IPS-20b (cell line): ENCODE measurements around the gene DCAF15.
"Not testable (repeated sequence)": the region's sequence is repeated elsewhere in the genome, so short reads cannot be mapped to it uniquely, and the experiment has no call there.

Experiments used
- H3K27ac ChIP-seq: one replicate; pipeline ENCODE4 v1.5.1; 2013; ENCODE audit warnings: low read length
- H3K27me3 ChIP-seq: 2 replicates; pipeline ENCODE4 v1.6.1; 2013; ENCODE audit warnings: mild to moderate bottlenecking, low read length, inconsistent platforms; ENCODE audit not compliant: insufficient read depth
- H3K36me3 ChIP-seq: 2 replicates; pipeline ENCODE4 v1.6.1; 2013; ENCODE audit warnings: low read depth, mild to moderate bottlenecking, inconsistent platforms, low read length, moderate library complexity; ENCODE audit not compliant: insufficient read depth
- H3K4me1 ChIP-seq: 2 replicates; pipeline ENCODE4 v1.6.1; 2013; ENCODE audit warnings: mild to moderate bottlenecking, control low read depth, inconsistent platforms, low read length, moderate library complexity; ENCODE audit not compliant: insufficient read depth
- H3K4me3 ChIP-seq: 2 replicates; pipeline ENCODE4 v1.5.1; 2013; ENCODE audit warnings: mild to moderate bottlenecking, low read length, inconsistent platforms
- H3K9ac ChIP-seq: 2 replicates; pipeline ENCODE4 v1.6.1; 2013; ENCODE audit warnings: low read depth, mild to moderate bottlenecking, inconsistent platforms, low read length, moderate library complexity
- H3K9me3 ChIP-seq: 2 replicates; pipeline ENCODE4 v1.6.1; 2013; ENCODE audit warnings: mild to moderate bottlenecking, low read depth, low read length, inconsistent platforms; ENCODE audit not compliant: insufficient read depth

The DCAF15 gene

GRCh38 chr19:13962699-13963602 lies 10.6 kb downstream of the DCAF15 start:
- Histone ChIP-seq H3K27me3 (no peaks in the 10 kb centered on the region), H3K9me3 (no peaks in the 10 kb centered on the region), H3K9ac (no peak overlapping the region), H3K4me3 (no peak overlapping the region), H3K27ac (no peak overlapping the region), H3K36me3 (peaks cover 53% of the 10 kb centered on the region), H3K4me1 (no peaks in the 10 kb centered on the region)

DNA sequence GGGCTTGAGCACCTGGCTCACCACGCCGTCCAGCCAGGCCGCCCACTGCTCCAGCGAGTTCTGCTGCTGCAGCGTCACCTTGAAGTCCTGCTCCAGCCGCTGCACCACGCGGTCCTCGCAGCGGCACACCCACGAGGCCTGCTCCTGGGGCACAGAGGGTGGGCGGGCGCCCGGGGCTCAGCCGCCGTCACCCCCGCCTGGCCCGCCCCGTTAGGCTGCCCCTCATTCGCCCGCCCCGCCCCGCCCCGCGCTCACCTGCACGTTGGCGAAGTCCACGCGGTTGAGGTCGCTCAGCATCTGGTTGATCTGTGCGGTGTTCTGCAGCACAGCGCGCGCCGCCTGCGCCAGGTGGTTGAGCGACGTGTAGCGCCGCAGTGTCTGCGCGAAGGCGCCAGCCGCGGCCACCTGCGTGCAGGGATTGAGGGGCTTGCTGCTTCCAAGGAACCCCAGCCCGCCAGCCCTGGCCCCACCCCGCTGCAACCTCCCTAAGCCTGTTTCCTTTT lies 11.3 kb downstream of the DCAF15 start:
- Histone ChIP-seq H3K36me3 (peaks cover 46% of the 10 kb centered on the region), H3K27ac (no peak overlapping the region), H3K4me1 (no peaks in the 10 kb centered on the region), H3K9ac (no peak overlapping the region), H3K27me3 (no peaks in the 10 kb centered on the region), H3K4me3 (no peak overlapping the region), H3K9me3 (no peaks in the 10 kb centered on the region)

DNA sequence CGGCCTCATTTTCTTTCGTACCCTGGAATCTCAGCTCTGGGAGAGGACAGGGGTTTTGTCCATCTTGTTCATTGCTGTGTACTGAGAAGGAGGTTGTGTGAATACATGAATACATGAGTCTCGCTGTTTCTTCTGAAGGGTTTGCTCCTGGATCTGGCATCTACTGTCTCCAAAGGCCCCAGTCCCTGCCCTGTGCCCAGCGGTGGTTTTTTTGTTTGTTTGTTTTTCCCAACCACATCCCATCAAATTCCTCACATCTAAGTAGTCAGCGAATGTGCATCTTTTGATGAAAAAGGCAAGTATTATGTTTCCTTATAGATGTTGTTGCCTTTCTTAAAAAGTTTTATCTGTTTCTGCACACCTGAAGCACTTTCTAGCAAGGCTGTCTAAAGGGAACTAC lies 12.5 kb downstream of the DCAF15 start:
- Histone ChIP-seq H3K27ac (no peak overlapping the region), H3K9me3 (no peaks in the 10 kb centered on the region), H3K36me3 (peaks cover 46% of the 10 kb centered on the region), H3K9ac (no peak overlapping the region), H3K27me3 (no peaks in the 10 kb centered on the region), H3K4me3 (no peak overlapping the region), H3K4me1 (no peaks in the 10 kb centered on the region)

- H3K4me1 ChIP-seq = no peaks in the 10 kb centered on the region
- peaks cover 43% of the 10 kb centered on the region for H3K36me3 ChIP-seq
- H3K27me3 ChIP-seq = no peaks in the 10 kb centered on the region
- H3K9me3 ChIP-seq = no peaks in the 10 kb centered on the region
- no peak overlapping the region for H3K9ac ChIP-seq
- no peak overlapping the region for H3K27ac ChIP-seq
- no peak overlapping the region for H3K4me3 ChIP-seq
Measured at GRCh38 chr19:13965377-13965896, 13.1 kb downstream of the DCAF15 start.

DNA sequence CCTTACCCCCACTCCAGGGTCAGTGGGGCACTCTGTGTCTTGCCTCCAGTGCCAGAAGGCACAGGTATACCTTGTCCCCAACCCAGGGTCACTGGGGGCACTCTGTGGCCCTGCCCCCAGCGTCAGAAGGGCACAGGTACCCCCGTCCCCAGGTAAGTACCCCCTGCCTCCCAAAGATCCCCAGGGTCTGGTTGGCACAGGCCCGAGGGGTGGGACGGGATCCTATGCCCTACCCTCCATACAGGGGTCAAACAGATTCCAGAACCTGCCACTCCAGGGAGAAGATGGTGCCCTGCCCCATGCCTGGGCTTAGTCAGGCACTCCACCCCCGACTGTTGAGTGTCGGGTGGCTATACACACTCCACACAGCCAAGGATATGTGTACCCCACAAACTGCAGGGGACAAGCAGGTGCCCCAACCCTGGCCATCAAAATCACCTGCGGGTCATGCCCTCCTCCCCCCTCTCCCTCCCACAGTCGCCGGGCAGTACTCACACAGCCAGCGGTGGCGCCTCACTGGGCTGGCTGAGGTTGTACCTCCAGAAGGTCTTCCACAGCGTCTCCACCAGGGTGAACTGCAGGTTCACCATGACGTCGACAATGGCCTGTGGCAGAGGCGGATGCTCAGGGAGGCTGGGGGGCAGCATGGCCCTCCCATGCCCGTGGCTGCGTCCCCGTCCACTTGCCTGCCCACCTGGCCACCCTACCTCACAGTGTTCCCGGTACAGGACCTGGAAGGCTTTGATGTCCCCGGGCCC lies 13.8 kb downstream of the DCAF15 start:
- Histone ChIP-seq H3K36me3 (peaks cover 37% of the 10 kb centered on the region), H3K27ac (no peak overlapping the region), H3K4me3 (no peak overlapping the region)

DNA sequence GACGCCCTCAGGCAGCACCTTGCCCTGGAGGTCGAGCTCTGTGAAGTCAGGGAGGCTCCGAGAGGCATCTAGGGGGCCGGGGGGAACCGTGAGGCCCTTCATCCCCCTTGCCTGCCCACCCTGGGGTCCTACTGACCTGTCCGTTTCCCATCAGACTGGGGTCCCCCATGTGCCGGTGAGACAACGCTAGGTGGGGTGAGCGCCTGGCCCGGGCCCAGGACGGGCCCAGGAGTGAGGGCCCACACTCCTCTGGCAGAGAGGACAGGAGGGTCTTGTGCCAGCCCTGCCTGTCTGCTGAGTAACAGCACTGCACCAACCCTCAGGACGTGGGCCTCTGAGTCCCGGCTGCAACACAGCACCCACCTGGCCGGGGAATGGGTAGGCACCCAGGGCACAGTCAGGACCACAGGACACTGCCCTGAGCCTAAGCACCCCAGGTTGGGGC lies 14.4 kb downstream of the DCAF15 start:
- H3K9ac ChIP-seq = no peak overlapping the region
- H3K4me1 ChIP-seq = no peaks in the 10 kb centered on the region
- H3K9me3 ChIP-seq = no peaks in the 10 kb centered on the region
- H3K27ac ChIP-seq = no peak overlapping the region
- no peak overlapping the region for H3K4me3 ChIP-seq
- H3K27me3 ChIP-seq = no peaks in the 10 kb centered on the region
- peaks cover 37% of the 10 kb centered on the region for H3K36me3 ChIP-seq

More for the DNA sequence above, 13.8 kb downstream of the DCAF15 start:
- H3K9ac ChIP-seq = no peak overlapping the region
- no peaks in the 10 kb centered on the region for H3K4me1 ChIP-seq
- H3K27me3 ChIP-seq = no peaks in the 10 kb centered on the region
- H3K9me3 ChIP-seq = no peaks in the 10 kb centered on the region

DNA sequence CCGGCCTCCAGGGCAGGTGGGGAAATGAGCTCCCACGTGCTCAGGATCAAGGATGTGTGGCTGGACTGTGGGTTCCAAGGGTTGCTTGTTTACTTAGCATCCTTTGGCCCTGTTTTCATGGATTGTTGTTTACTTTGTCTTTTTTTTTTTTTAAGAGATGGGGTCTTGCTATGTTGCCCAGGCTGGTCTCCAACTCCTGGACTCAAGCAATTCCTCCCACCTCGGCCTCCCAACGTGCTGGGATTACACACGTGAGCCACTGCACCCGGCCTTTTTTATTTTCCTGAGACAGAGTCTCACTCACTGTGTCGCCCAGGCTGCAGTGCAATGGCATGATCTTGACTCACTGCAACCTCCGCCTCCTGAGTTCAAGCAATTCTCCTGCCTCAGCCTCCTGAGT lies 14.9 kb downstream of the DCAF15 start:
- H3K9ac ChIP-seq, H3K27ac ChIP-seq, H3K4me1 ChIP-seq, H3K27me3 ChIP-seq, H3K4me3 ChIP-seq, H3K9me3 ChIP-seq: not testable (repeated sequence)
- peaks cover 37% of the 10 kb centered on the region for H3K36me3 ChIP-seq

DNA sequence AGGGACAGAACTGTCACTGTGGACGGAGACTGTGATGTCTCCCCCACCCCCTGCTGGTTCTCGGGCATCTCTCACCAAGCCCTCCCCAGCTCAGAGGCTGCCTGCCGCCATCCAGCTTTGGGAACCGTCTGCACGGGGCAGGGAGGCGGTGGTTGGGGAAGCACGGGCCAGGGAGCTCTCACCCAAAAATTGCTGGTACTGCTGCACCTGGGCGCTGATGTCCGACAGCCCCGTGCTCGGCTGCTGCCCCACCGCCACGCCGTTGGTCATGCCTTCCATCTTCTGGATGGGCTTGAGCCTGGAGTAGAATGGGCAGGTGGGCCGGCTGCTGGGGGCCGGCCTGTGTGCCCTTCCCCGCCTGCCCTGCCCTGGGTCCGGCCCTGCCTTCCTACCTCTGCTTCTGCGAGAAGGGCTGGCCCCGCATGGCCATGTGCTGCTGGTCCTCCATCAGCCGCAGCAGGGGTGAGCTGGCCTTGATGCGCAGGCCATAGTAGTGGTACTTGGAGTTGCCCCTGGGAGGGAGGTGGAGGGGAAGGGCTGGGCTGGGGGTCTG lies 16.1 kb downstream of the DCAF15 start:
- Histone ChIP-seq H3K4me3 (no peak overlapping the region), H3K36me3 (peaks cover 37% of the 10 kb centered on the region), H3K4me1 (no peaks in the 10 kb centered on the region), H3K9ac (no peak overlapping the region), H3K27ac (no peak overlapping the region), H3K27me3 (no peaks in the 10 kb centered on the region), H3K9me3 (no peaks in the 10 kb centered on the region)

DNA sequence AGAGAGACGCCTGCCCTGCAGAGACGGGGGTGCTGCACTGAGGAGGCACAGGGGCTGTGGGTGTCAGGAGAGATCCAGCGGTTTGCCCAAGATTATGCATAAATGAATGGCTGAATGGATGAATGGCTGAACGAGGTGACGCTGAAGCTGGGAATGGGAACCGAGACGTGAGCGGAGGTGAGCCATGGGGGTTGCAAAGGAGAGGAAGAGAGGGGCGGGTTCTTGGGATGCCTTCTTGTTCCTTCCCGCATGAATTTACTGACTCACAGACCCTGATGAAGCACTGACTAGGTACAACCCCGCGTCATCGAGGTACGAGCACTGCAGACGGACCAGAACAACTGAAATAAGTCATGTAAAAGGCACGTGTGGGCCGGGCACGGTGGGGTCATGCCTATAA lies 16.7 kb downstream of the DCAF15 start:
- Histone ChIP-seq H3K4me1 (no peaks in the 10 kb centered on the region), H3K9me3 (no peaks in the 10 kb centered on the region), H3K27ac (no peak overlapping the region), H3K27me3 (no peaks in the 10 kb centered on the region), H3K4me3 (no peak overlapping the region), H3K36me3 (peaks cover 37% of the 10 kb centered on the region), H3K9ac (no peak overlapping the region)

DNA sequence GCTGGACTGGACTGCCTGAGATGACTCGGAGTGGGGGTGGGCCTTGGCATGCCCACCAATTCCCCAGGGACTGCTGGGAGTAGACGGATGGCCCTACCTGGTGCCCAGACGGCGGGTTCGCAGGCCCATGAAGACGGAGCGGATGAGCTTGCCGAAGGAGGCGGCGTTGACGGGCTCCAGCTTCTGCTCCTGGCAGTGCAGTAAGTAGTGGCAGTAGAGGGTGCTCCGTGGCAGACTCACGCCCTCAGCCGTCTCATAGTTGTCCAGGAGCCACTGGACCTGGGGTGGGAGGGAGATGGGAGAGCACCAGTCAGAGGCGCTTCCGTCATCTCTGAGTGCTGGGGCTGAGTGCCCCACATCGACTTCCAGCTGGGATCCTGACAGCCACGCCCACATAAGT lies 17.6 kb downstream of the DCAF15 start:
- Histone ChIP-seq H3K36me3 (peaks cover 32% of the 10 kb centered on the region), H3K4me3 (no peak overlapping the region), H3K9me3 (no peaks in the 10 kb centered on the region), H3K4me1 (no peaks in the 10 kb centered on the region), H3K27me3 (no peaks in the 10 kb centered on the region), H3K9ac (no peak overlapping the region), H3K27ac (no peak overlapping the region)

DNA sequence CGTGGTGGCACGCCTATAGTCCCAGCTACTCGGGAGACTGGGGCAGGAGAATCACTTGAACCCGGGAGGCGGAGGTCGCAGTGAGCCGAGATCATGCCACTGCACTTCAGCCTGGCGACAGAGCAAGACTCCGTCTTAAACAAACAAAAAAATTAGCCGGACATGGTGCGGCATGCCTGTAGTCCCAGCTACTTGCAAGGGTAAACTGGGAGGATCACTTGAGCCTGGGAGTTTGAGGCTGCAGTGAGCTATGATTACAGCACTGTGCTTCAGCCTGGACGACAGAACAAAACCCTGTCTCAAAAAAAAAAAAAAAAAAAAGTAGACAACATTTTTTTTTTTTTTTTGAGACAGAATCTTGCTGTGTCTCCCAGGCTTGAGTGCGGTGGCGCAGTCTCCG lies 19.6 kb downstream of the DCAF15 start:
- H3K27ac ChIP-seq, H3K9me3 ChIP-seq, H3K4me1 ChIP-seq, H3K4me3 ChIP-seq, H3K27me3 ChIP-seq, H3K9ac ChIP-seq: not testable (repeated sequence)
- peaks cover 25% of the 10 kb centered on the region for H3K36me3 ChIP-seq
